AG09309 (cell line): ENCODE results near the gene POLG.

ENCODE experiments used
- DNase-seq: peaks from one replicate; pipeline ENCODE4 v3.0.0-alpha.2; 2010; ENCODE audit warnings: low read depth
- H3K4me3 ChIP-seq: 2 replicates; pipeline ENCODE4 v1.5.1; 2011; ENCODE audit warnings: mild to moderate bottlenecking, low read depth, low read length, moderate library complexity; ENCODE audit not compliant: control insufficient read depth
- CTCF ChIP-seq: IDR thresholded peaks from 2 replicates; pipeline ENCODE4 v1.5.1; 2011; ENCODE audit warnings: mild to moderate bottlenecking, low read depth, low read length, inconsistent platforms; ENCODE audit not compliant: insufficient read depth, control insufficient read depth; ENCODE audit errors: missing control alignments

POLG gene

GRCh38 chr15:89369341-89369947 lies 34.8 kb upstream of the POLG start:
- H3K4me3 ChIP-seq: no peak overlapping the region
- DNase-seq: no peak
- no peak for TF ChIP-seq CTCF

DNA sequence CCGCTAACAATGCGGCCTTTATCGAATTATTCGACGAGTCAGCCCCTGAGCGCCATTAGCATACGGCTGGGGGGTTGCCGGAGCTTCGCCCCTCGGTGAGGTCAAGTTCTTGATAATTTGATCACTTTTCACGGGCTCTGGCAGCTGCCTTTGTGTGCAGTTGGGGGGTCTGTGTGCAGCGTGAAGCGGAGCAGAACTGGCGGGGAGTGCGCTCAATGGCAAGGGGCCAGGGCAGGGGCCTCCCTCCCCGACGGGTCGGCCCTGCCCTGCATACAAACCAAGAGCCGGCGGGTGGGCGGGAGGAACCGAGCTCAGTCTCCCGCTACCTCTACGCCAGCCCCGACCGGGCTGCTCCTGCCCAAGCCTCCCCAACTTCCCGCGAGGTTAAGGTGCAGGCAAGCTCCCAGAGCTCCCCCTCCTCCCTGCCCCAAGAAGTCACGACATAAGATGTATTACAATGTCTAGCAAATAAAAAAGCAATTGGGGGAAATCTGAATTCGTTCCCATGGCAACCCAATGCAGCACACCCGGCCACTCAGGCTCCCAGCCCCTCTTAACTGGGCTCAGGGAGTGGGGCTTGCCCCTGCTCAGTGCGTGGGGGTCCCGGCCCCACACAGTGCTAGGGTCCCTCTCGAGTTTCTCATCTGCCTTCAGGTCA lies 34.1 kb upstream of the POLG start:
- no peak overlapping the region for H3K4me3 ChIP-seq
- no peak for TF ChIP-seq CTCF

GRCh38 chr15:89367485-89368451 lies 33.1 kb upstream of the POLG start:
- no peak overlapping the region for H3K4me3 ChIP-seq
- no peak for TF ChIP-seq CTCF
- DNase-seq: no peak

More for the DNA sequence above, 34.1 kb upstream of the POLG start:
- no peak for DNase-seq

GRCh38 chr15:89366656-89367393 lies 32.2 kb upstream of the POLG start:
- no peak for DNase-seq
- H3K4me3 ChIP-seq: no peak overlapping the region
- no peak for TF ChIP-seq CTCF

DNA sequence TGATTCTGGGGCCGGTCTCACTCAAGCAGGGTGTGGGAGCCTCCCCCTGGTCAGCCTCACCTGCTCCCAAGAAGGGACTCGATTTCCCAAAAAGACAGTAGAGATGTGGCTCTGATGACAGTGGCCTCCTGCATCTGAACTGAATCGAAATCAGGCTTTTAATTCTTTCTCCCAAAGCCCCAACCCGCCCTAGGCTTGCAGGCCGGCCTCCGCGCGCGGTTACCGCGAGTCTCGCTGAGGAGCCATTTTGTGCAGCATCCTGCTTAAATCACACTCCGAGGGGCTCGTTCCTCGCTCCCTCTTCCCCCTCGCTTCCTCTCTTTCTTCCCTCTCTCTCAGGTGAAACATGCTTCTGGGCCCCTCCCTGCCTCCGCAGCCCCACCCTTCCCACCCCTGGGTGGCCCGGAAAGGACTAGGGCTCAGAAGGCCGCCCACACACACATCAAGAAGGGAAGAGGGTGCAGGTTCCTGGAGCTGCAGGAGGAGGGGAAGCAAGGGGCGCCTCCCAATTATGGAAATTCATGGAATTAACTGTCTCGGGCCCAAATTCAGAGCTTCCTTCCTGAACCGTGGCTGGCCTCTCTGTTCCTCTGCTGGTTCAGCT lies 30.9 kb upstream of the POLG start:
- no peak for DNase-seq
- TF ChIP-seq CTCF: no peak
- no peak overlapping the region for H3K4me3 ChIP-seq
